ENCODE measurements around the gene PRLR.

- TF ChIP-seq CTCF (IDR thresholded peaks at IDR 0.05; ENCODE audit: low read depth, low read length), result no peak
- no peak for TF ChIP-seq EZH2phosphoT487 (IDR thresholded peaks at IDR 0.05; ENCODE audit: low read depth)
Observed at GRCh38 chr5:35153375-35153932, 76.8 kb downstream of the PRLR start.

All from OCI-LY3 (cell line).